ENCODE results near the gene INKA2.
"Not testable (repeated sequence)": the region's sequence is repeated elsewhere in the genome, so short reads cannot be mapped to it uniquely, and the experiment has no call there.

The INKA2 gene

GRCh38 chr1:111743679-111744101 is 4.5 kb upstream of the INKA2 start:
- no peak for TF ChIP-seq GATA1 (IDR thresholded peaks at IDR 0.05; ENCODE audit: low read depth, low read length)
- TF ChIP-seq POLR2A (IDR thresholded peaks at IDR 0.05; ENCODE audit: low read length): no peak
- DNase-seq: peak; percentile 65 to 80

- no peak for DNase-seq
These were observed 3.8 kb upstream of the INKA2 start for GRCh38 chr1:111742938-111743549.

GRCh38 chr1:111742292-111742691 is 3.1 kb upstream of the INKA2 start:
- DNase-seq: not testable (repeated sequence)

More at GRCh38 chr1:111742938-111743549, 3.8 kb upstream of the INKA2 start:
- TF ChIP-seq POLR2A (IDR thresholded peaks at IDR 0.05; ENCODE audit: low read length) (no peak), GATA1 (IDR thresholded peaks at IDR 0.05; ENCODE audit: low read depth, low read length) (no peak)

- TF ChIP-seq GATA1 (IDR thresholded peaks at IDR 0.05; ENCODE audit: low read depth, low read length) (no peak), POLR2A (IDR thresholded peaks at IDR 0.05; ENCODE audit: low read length) (no peak)
- DNase-seq: peak; percentile 66
These were observed 950 bp upstream of the INKA2 start for GRCh38 chr1:111739925-111740765.

GRCh38 chr1:111738436-111739193 is 580 bp downstream of the INKA2 start:
- no peak for TF ChIP-seq GATA1 (IDR thresholded peaks at IDR 0.05; ENCODE audit: low read depth, low read length)
- DNase-seq: peak; percentile 68 to 76

GRCh38 chr1:111738133-111738435 is 1.1 kb downstream of the INKA2 start:
- TF ChIP-seq POLR2A (IDR thresholded peaks at IDR 0.05; ENCODE audit: low read length) (no peak), GATA1 (IDR thresholded peaks at IDR 0.05; ENCODE audit: low read depth, low read length) (no peak)
- DNase-seq: no peak

- DNase-seq: no peak
- no peak for TF ChIP-seq POLR2A (IDR thresholded peaks at IDR 0.05; ENCODE audit: low read length)
- no peak for TF ChIP-seq GATA1 (IDR thresholded peaks at IDR 0.05; ENCODE audit: low read depth, low read length)
These were observed 1.7 kb downstream of the INKA2 start for GRCh38 chr1:111737216-111738132.

- no peak for DNase-seq
- TF ChIP-seq GATA1 (IDR thresholded peaks at IDR 0.05; ENCODE audit: low read depth, low read length): no peak
These were observed 2.5 kb downstream of the INKA2 start for GRCh38 chr1:111736548-111737215.

- no peak for DNase-seq
- no peak for TF ChIP-seq POLR2A (IDR thresholded peaks at IDR 0.05; ENCODE audit: low read length)
- no peak for TF ChIP-seq GATA1 (IDR thresholded peaks at IDR 0.05; ENCODE audit: low read depth, low read length)
These were observed 3.2 kb downstream of the INKA2 start for GRCh38 chr1:111735858-111736544.

- DNase-seq: no peak
- TF ChIP-seq POLR2A (IDR thresholded peaks at IDR 0.05; ENCODE audit: low read length) (no peak), GATA1 (IDR thresholded peaks at IDR 0.05; ENCODE audit: low read depth, low read length) (no peak)
These were observed 3.9 kb downstream of the INKA2 start for GRCh38 chr1:111735321-111735720.

- TF ChIP-seq GATA1 (IDR thresholded peaks at IDR 0.05; ENCODE audit: low read depth, low read length) (no peak), POLR2A (IDR thresholded peaks at IDR 0.05; ENCODE audit: low read length) (no peak)
These were observed 4.3 kb downstream of the INKA2 start for GRCh38 chr1:111734856-111735255.

GRCh38 chr1:111734426-111734825 is 4.8 kb downstream of the INKA2 start:
- no peak for TF ChIP-seq POLR2A (IDR thresholded peaks at IDR 0.05; ENCODE audit: low read length)
- DNase-seq: no peak

More at GRCh38 chr1:111734856-111735255, 4.3 kb downstream of the INKA2 start:
- no peak for DNase-seq

GRCh38 chr1:111733992-111734341 is 5.2 kb downstream of the INKA2 start:
- TF ChIP-seq POLR2A (IDR thresholded peaks at IDR 0.05; ENCODE audit: low read length): no peak
- no peak for TF ChIP-seq GATA1 (IDR thresholded peaks at IDR 0.05; ENCODE audit: low read depth, low read length)
- no peak for DNase-seq

Measured in erythroblast (primary cell).